Measurements from ENCODE around the gene PIANP.
"Not testable (repeated sequence)": the region's sequence is repeated elsewhere in the genome, so short reads cannot be mapped to it uniquely, and the experiment has no call there.

The PIANP gene, protein sequence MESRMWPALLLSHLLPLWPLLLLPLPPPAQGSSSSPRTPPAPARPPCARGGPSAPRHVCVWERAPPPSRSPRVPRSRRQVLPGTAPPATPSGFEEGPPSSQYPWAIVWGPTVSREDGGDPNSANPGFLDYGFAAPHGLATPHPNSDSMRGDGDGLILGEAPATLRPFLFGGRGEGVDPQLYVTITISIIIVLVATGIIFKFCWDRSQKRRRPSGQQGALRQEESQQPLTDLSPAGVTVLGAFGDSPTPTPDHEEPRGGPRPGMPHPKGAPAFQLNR

DNA sequence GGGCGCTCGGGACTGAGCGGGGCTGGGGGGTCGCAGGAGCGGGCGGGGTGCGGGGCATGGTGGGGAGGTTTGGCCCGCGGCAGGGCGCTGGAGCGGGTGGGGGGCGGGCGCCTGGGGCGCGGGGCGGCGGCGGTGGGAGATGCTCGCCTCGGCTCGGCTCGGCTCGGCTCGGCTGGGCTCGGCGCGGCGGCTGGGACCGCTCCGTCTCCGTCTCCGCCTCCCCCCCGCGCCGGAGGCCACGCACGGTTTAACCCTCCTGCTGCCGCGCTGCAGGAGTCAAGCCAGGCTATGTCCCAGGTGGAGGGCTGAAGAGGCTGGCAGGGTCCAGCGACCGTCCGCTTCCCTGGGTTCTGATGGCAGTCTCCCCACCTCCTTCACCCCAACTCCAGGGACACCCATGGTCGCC, at the start of gene PIANP:
Gene PIANP, minus strand, starts transcription at position 170 of the 406 bp plus-strand sequence. CDS start 2,754 bp downstream, outside the sequence.
- DNase-seq: no peak

DNA sequence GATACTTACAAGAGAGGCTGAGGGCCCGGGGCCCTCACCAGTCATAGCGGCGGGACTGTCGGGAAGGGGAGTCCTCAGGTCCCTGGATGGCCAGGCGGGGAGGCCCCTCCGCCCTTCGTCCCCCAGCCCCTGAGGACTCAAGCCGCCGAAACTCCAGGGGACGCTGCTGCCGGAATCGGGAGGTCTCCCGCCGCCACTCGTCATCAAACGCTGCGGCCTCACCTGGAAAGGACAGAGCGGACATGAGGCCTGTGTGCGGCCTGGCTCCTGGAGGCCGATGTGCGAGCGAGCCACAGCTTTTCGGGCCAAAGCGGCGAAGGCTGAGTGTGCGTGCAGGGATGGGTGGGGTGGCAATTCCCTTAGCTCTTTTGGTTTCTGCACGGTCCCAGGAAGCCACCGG, 48.1 kb upstream of the PIANP start:
- no peak for DNase-seq

DNA sequence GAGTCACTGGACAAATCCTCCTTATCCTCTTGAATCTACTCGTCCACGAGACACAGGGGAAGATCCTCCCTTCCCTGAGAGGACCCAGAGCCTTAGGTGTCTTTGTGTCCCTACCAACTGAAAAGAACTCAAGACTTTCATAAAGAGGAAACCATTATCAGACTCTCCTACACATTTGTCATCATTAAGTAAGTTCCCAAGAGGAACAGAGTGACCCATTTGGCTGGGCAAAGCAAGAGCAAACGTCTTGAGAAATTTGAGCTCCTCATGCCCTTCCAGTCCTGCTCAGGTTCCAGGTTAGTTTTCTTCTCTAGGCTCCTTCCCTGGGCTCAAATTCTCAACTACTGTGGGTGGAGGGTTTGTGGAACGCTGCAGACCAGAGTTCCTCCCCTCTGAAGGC, 46.6 kb upstream of the PIANP start:
- no peak for DNase-seq

DNA sequence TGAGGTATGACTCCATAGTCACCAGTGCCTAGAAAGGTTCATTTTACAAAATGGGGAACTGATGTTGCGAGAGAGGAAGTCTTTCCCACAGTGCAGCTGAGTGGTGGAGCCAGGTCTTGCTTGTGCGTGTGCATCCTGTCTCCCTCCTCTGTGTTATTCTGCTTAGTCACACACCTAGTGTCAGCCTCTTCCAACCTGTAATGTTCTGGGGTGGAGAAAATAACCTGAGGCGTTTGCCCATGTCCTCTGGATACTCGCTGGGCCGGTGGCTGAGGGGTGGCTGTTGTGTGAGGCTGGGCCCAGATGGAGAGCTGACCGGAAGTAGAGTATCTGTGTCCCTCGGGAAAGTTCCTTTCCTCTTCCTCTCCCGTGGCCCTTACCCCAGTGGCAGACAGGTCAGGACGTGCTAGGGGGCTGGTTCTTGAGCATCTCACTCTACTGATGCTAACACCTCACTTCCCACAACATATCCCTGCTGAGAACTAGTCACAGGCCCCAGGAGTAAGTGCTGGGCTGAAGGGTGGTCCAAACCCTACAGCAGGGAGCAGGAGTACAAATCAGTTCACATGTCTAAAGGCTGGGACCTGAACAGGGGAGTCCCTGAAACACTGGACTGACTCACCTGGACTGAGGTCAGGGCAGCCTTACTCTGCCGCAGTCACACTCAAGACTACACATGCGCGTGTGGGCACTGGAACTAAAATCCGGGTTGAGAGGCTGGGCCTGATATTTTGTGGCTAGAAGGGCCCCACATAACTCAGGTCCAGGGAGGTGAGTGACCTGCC, 45.3 kb upstream of the PIANP start:
- no peak for DNase-seq

DNA sequence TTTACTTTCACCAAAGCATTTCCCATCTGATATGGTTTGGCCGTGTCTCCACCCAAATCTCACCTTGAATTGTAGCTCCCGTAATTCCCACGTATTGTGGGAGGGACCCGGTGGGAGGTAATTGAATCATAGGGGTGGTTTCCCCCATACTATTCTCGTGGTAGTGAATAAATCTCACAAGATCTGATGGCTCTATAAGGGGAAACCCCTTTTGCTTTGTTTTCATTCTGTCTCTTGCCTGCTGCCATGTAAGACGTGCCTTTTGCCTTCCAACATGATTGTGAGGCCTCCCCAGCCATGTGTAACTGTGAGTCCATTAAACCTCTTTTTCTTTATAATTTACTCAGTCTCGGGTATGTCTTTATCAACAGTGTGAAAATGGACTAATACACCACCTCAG, 42.7 kb upstream of the PIANP start:
- not testable (repeated sequence) for DNase-seq

DNA sequence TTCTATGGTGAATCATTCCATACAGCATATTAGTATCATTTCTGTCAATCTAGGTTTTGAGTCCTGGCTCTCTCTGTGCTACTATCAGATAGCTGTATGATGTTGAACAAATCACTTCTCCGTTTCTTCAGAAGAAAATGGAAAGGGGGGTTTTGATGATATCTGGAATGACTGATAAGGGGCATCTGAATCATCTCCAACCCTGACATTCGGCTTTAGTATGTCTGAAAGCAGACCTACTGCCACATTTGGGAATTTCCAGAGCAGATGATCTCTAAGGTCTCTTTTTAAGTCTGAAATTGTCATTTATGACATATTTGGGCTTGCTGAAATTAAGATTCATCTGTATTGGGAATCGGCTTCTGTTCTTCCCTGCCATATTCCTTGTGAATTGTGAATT, 42.2 kb upstream of the PIANP start:
- no peak for DNase-seq

DNA sequence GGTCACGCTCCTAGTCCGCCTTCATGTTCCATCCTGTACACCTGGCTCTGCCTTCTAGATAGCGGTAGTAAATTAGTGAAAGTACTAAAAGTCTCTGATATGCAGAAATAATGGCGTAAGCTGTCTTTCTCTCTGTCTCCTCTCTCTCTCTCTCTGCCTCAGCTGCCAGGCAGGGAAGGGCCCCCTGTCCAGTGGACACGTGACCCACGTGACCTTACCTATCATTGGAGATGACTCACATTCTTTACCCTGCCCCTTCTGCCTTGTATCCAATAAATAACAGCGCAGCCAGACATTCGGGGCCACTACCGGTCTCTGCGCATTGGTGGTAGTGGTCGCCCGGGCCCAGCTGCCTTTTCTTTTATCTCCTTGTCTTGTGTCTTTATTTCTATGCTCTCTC, 41.5 kb upstream of the PIANP start:
- DNase-seq: not testable (repeated sequence)

DNA sequence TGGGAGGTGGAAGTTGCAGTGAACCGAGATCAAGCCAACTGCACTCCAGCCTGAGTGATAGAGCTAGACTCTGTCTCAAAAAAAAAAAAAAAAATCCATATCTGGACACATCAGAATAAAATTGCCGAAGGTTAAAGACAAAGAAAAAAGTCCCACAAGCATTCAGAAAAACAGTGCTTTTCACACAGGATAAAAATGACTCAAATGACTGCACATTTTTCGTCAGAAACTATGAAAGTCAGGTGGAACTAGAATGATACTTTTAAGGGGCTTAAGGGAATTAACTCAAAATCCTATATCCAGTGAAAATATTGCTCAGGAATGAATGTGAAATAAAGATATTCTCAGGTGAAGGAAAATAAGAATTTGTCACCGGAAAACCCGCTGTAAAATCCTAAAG, 36.1 kb upstream of the PIANP start:
- no peak for DNase-seq

DNA sequence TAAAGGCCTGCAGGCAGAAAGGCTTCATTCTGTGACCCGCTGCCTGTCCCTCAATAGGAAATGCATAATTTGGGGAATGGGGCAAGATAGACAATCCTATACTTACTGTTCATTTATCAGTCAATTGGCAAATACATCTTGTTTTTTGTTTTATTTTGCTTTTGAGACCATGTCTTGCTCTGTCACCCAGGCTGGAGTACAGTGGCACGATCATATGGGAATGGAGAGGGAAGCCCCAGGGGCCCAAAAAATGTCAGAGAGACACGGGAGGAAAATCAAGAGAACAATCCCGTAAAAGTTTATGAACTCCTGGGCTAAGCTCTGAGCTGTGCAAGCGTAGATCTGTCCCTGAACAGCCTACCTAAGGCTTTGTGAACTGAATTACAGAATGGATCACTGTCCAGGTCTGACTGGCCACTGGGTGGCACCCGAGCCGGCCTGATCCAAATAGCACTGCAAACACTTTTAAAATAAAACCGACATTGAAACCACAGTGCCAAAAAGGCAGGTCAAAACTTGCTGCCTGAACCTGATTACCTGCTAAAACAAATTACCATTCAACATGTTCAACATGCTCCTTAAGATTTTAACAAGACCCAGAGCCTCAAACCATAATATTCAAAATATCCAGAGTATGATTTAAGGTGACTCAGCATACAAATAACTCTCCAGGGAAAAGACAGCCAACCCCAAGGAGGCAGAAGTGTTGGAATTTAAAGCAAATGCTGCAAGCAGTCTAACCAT, 35.0 kb upstream of the PIANP start:
- DNase-seq: peak; percentile 35

DNA sequence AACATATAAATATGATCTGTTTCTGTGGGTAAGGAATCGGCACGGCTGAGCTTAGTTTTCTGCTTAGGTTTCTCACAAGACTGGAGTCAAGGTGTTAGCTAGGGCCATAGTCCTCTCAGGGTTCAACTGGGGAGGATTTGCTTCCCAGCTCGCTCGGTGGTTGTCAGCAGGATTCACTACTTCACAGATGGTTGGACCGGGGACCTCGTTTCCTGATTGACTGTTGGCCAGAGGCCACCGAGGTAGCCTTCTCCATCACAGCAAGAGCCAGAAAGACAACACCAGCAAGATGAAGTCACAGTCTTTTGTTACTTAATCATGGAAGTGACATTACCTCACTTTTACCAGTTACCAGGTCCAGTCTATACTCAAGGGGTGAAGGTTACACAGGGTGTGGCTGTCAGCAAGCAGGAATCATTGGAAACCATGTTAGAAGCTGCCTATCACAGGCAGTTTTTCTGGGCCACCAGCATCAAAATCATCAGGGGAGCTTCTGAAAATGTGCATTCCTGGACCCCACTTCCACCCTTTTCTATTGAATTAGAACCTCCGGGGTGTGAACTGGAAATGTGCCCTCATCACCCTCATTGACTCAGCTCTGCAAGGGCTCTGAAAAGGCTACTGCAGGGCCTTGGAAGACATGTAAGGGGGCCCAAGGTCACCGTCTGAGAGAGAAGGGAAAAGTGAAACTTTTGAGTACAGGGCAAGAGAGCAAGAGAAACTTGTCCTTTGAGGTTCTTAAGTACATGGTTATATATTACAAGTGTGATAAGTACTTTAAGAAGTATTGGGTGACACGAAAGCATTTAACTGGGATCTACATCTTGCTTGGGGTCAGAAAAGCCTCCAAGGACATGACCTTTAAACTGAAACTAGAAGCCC, 34.1 kb upstream of the PIANP start:
- DNase-seq: no peak

DNA sequence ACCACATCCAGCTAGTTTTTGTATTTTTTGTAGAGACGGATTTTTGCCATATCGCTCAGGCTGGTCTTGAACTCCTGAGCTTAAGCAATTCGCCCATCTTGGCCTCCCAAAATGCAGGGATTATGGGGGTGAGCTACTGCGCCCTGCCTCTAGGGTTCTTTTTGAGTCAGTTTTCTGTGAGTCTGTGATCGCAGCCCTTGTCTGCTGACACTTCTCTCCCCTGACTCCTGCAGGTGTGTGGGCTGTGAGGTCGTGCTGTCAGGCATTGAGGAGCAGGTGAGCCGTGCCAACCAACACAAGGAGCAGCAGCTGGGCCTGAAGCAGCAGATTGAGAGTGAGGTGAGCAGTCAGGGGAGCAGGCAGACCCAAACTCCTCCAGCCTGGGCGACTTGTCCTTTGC, 29.6 kb upstream of the PIANP start:
- DNase-seq: no peak

DNA sequence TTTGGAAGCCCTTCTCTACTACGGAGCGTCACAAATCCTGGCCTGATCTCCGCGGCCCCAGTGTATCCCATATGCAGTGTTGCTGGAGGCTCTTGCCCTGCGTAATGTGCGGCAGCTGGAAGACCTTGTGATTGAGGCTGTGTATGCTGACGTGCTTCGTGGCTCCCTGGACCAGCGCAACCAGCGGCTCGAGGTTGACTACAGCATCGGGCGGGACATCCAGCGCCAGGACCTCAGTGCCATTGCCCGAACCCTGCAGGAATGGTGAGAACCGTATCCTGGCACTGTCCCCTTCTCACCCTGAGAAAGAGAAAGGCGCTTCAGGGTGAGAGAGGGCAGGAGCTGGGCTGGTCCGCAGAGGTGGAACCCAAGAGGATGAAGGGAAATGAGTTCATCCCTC, 28.6 kb upstream of the PIANP start:
- DNase-seq: no peak

DNA sequence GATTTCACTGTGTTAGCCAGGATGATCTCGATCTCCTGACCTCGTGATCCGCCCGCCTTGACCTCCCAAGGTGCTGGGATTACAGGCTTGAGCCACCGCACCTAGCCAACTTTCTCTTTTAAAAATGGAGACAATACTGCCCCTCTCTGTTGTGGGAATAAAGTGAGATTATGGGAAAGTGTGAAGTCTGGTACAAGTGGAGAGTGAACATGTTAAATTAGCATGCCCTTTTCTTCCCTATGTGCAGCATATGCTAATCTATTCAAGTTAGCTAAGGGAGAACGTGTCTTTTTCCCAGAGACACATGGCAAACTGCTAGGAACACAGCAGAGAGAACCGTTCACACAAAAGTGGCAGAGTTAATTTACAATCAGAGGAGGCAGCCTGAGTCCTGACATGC, 24.7 kb upstream of the PIANP start:
- no peak for DNase-seq

DNA sequence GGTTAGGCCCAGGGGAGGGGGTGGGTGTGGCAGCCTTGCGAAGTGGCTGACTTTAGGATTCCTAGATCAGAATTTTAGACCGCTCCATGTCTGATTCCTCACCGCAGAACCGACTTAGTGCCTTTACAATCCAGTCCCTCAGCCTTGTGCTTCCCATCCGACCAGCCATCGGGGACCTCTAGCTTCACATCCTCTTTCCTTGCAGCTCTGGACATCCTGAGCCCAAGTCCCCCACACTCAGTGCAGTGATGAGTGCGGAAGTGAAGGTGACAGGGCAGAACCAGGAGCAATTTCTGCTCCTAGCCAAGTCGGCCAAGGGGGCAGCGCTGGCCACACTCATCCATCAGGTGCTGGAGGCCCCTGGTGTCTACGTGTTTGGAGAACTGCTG, 23.8 kb upstream of the PIANP start:
- no peak for DNase-seq

DNA sequence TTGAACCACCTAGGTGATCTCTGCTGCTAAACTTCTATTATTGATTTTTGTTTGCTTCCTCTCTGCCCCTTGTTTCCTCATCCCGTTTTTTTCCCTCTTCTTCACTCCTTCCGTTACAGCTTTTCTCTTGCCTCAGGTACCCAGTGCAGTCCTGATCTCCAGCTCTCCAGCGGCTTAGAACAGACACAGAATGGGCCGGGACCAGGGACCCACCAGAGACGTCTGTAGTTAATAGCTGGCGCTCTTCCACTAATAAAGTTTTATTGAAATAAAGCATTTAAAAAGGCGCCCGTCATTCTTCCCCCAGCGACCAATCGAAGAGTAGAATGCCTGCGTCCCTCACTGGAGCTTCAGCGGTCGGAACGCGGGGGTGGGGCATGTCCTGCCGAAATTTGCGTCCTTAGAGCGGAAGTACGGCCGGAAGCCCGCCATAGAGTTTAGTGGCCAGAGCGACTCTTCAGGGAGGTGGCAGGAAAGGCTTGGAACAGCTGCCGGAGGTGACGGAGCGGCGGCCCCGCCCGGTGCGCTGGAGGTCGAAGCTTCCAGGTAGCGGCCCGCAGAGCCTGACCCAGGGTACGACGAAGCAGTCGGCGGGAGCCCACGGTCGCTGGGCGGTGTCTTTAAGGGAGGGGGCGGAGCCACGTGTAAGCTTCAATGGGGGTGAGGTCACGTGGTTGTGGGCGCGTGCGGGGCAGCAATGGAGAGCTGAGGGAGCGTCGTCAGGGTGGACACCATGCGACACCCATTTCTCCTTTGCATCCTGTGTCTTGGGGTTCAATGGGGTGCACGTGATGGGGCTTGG, 23.2 kb upstream of the PIANP start, which contains the start of gene COPS7A:
Gene COPS7A, plus strand, starts transcription at position 440 of the 802 bp plus-strand sequence. CDS start 611 bp downstream, outside the sequence.
- peak; percentile 86 for DNase-seq

DNA sequence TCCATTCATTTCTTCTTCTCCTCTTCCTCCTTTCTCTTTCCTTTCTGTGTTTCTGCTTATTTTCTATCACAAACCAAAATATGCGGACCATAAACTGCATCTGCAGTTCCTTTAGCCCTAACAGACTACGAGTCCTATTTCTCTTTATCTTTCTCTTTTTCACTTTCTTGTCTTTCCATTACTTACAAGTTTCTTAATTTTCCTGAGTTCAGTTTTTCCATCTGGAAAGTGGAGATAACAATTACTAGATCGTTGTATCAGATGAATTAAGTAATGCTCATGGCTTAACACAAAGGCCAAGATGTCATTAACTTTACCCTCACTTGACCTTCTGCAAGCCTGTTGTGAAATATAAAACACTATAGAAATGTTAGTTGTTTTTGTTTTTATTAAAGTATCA, 22.2 kb upstream of the PIANP start:
- no peak for DNase-seq

DNA sequence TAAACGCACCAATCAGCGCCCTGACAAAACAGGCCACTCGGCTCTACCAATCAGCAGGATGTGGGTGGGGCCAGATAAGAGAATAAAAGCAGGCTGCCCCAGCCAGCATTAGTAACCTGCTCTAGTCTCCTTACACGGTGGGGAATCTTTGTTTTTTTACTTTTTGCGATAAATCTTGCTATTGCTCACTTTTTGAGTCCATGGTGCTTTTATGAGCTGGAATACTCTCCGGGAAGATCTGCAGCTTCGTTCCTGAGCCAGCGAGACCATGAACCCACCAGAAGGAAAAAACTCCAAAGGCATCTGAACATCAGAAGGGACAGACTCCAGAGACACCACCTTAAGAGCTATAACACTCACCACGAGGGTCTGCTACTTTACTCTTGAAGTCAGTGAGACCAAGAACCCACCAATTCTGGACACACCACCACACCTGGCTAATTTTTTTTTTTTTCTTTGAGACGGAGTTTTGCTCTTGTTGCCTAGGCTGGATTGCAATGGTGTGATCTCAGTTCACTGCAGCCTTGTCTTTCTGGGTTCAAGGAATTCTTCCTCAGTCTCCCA, 16.3 kb upstream of the PIANP start:
- no peak for DNase-seq

DNA sequence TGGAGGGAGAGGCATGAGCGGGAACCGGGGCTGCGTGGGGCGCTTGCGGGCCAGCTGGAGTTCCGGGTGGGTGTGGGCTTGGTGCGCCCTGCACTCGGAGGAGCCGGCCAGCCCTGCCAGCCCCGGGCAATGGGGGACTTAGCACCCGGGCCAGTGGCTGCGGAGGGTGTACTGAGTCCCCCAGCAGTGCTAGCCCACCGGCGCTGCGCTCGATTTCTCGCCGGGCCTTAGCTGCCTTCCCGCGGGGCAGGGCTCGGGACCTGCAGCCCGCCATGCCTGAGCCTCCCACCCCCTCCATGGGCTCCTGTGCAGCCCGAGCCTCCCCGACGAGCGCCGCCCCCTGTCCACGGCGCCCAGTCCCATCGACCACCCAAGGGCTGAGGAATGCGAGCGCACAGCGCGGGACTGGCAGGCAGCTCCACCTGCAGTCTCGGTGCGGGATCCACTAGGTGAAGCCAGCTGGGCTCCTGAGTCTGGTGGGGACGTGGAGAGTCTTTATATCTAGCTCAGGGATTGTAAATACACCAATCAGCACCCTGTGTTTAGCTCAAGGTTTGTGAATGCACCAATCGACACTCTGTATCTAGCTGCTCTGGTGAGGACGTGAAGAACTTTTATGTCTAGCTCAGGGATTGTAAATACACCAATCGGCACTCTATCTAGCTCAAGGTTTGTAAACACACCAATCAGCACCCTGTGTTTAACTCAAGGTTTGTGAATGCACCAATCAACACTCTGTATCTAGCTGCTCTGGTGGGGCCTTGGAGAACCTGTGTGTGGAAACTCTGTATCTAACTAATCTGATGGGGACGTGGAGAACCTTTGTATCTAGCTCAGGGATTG, 15.6 kb upstream of the PIANP start:
- not testable (repeated sequence) for DNase-seq

DNA sequence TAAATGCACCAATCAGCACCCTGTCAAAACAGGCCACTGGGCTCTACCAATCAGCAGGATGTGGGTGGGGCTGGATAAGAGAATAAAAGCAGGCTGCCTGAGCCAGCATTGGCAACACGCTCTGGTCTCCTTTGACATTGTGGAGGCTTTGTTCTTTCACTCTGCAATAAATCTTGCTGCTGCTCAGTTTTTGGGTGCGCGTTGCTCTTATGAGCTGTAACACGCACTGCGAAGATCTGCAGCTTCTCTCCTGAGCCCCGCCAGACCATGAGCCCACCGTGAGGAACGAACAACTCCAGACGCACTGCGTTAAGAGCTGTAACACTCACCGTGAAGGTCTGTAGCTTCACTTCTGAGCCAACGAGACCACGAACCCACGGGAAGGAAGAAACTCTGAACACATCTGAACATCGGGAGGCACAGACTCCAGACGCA, 8.4 kb upstream of the PIANP start:
- no peak for DNase-seq

DNA sequence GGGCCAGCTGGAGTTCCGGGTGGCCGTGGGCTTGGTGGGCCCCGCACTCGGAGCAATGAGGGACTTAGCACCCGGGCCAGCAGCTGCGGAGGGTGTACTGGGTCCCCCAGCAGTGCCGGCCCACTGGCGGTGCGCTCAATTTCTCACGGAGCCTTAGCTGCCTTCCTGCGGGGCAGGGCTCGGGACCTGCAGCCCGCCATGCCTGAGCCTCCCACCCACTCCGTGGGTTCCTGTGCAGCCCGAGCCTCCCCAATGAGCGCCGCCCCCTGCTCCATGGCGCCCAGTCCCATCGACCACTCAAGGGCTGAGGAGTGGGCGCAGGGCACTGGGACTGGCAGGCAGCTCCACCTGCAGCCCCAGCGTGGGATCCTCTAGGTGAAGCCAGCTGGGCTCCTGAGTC, 7.7 kb upstream of the PIANP start:
- DNase-seq: not testable (repeated sequence)
